HEK293 (cell line): ENCODE data around the gene FAM124B.

Source experiments
- CTCF ChIA-PET: fragments of 350-600 bp; formaldehyde crosslinking; extraction: SDS; loops from one replicate; lab custom pipeline; 2021; ENCODE audit warnings: antibody characterized with exemption; lab: Yijun Ruan, JAX
- POLR2A ChIA-PET: fragments of 300-600 bp; formaldehyde crosslinking; extraction: SDS; loops from one replicate; lab custom pipeline; 2020; ENCODE audit warnings: antibody characterized with exemption, inconsistent platforms; lab: Yijun Ruan, JAX
- H3K27ac ChIP-seq: fragments of 200-500 bp; sonication (Bioruptor generic); 2 replicates; pipeline ENCODE4 v1.5.1; 2014; ENCODE audit warnings: low read depth, low read length, control low read depth, inconsistent platforms; ENCODE audit errors: extremely low read depth
- H3K36me3 ChIP-seq, 2 experiments: fragments of 200-500 bp in 1 of 2; sonication (Bioruptor generic) in 1 of 2; 1 replicate in 1 of 2; 2 replicates in 1 of 2; pipeline ENCODE4 v1.5.1; 2014 to 2017; ENCODE audit warnings: inconsistent platforms in 2 of 2, low read length in 2 of 2; ENCODE audit not compliant: control insufficient read depth in 2 of 2, insufficient read depth in 1 of 2
- H3K4me1 ChIP-seq: fragments of 200-500 bp; sonication (Bioruptor generic); 2 replicates; pipeline ENCODE4 v1.5.1; 2014; ENCODE audit warnings: mild to moderate bottlenecking, low read length, inconsistent platforms; ENCODE audit not compliant: control insufficient read depth, insufficient read depth
- H3K4me3 ChIP-seq: 2 replicates; pipeline ENCODE4 v1.5.1; 2011; ENCODE audit warnings: low read depth, mild to moderate bottlenecking, control low read depth, low read length, moderate library complexity
- H3K9me3 ChIP-seq: fragments of 200-500 bp; sonication (Bioruptor generic); 2 replicates; pipeline ENCODE4 v1.5.1; 2014; ENCODE audit warnings: low read depth, low read length, inconsistent platforms; ENCODE audit not compliant: control insufficient read depth, insufficient read depth
- HOXC10 ChIP-seq: sonication (generic); formaldehyde crosslinking; IDR thresholded peaks from 2 replicates; pipeline ENCODE4 v1.8.1; 2023; ENCODE audit warnings: mild to moderate bottlenecking, missing genetic modification reagents
- KLF7 ChIP-seq: fragments of 450-650 bp; formaldehyde crosslinking; IDR thresholded peaks from 2 replicates; pipeline ENCODE4 v1.5.1; 2016; ENCODE audit warnings: missing biosample characterization, missing genetic modification characterization, borderline replicate concordance
- OSR2 ChIP-seq: fragments of 450-650 bp; formaldehyde crosslinking; IDR thresholded peaks from 2 replicates; pipeline ENCODE4 v1.5.1; 2016; ENCODE audit warnings: missing biosample characterization, missing genetic modification characterization
- REPIN1 ChIP-seq: fragments of 450-650 bp; formaldehyde crosslinking; IDR thresholded peaks from 2 replicates; pipeline ENCODE4 v1.5.1; 2017; ENCODE audit warnings: missing biosample characterization, missing genetic modification characterization, low read depth
- SCRT2 ChIP-seq: fragments of 450-650 bp; formaldehyde crosslinking; IDR thresholded peaks from 2 replicates; pipeline ENCODE4 v1.5.1; 2016; ENCODE audit warnings: missing biosample characterization, missing genetic modification characterization
- SETDB1 ChIP-seq: IDR thresholded peaks from one replicate; pipeline ENCODE4 v1.6.1; 2017; ENCODE audit warnings: mild to moderate bottlenecking, low read length, moderate library complexity, mixed read lengths; ENCODE audit not compliant: insufficient read length
- SP2 ChIP-seq: fragments of 450-650 bp; formaldehyde crosslinking; IDR thresholded peaks from 2 replicates; pipeline ENCODE4 v1.5.1; 2016; ENCODE audit warnings: missing biosample characterization, missing genetic modification characterization
- ZFP37 ChIP-seq: fragments of 450-650 bp; formaldehyde crosslinking; IDR thresholded peaks from 2 replicates; pipeline ENCODE4 v1.5.1; 2016; ENCODE audit warnings: missing biosample characterization, missing genetic modification characterization
- ZNF214 ChIP-seq: fragments of 450-650 bp; formaldehyde crosslinking; IDR thresholded peaks from 2 replicates; pipeline ENCODE4 v1.5.1; 2017; ENCODE audit warnings: missing biosample characterization, mild to moderate bottlenecking, missing genetic modification characterization, borderline replicate concordance
- ZNF324 ChIP-seq: fragments of 450-650 bp; formaldehyde crosslinking; IDR thresholded peaks from 2 replicates; pipeline ENCODE4 v1.5.1; 2016; ENCODE audit warnings: missing biosample characterization, missing genetic modification characterization
- ZNF335 ChIP-seq: fragments of 450-650 bp; formaldehyde crosslinking; conservative IDR thresholded peaks from 2 replicates; pipeline ENCODE4 v1.5.1; 2016; ENCODE audit warnings: missing biosample characterization, missing genetic modification characterization
- ZNF354C ChIP-seq: fragments of 450-650 bp; formaldehyde crosslinking; IDR thresholded peaks from 2 replicates; pipeline ENCODE4 v1.5.1; 2016; ENCODE audit warnings: missing biosample characterization, missing genetic modification characterization, low read depth, borderline replicate concordance
- ZNF426 ChIP-seq: fragments of 450-650 bp; formaldehyde crosslinking; IDR thresholded peaks from 2 replicates; pipeline ENCODE4 v1.5.1; 2017; ENCODE audit warnings: missing biosample characterization, missing genetic modification characterization, mild to moderate bottlenecking, inconsistent platforms, moderate library complexity
- ZNF529 ChIP-seq: fragments of 450-650 bp; formaldehyde crosslinking; IDR thresholded peaks from 2 replicates; pipeline ENCODE4 v1.5.1; 2017; ENCODE audit warnings: missing genetic modification characterization, missing biosample characterization; ENCODE audit not compliant: insufficient replicate concordance
- ZNF530 ChIP-seq: fragments of 450-650 bp; formaldehyde crosslinking; IDR thresholded peaks from 2 replicates; pipeline ENCODE4 v1.5.1; 2016; ENCODE audit warnings: low read depth, missing biosample characterization, missing genetic modification characterization
- ZNF558 ChIP-seq: fragments of 450-650 bp; formaldehyde crosslinking; IDR thresholded peaks from 2 replicates; pipeline ENCODE4 v1.5.1; 2016; ENCODE audit warnings: missing biosample characterization, missing genetic modification characterization
- ZNF585B ChIP-seq: fragments of 450-650 bp; formaldehyde crosslinking; IDR thresholded peaks from 2 replicates; pipeline ENCODE4 v1.5.1; 2016; ENCODE audit warnings: missing biosample characterization, missing genetic modification characterization
- ZNF654 ChIP-seq: fragments of 450-650 bp; formaldehyde crosslinking; IDR thresholded peaks from 2 replicates; pipeline ENCODE4 v1.5.1; 2016; ENCODE audit warnings: low read depth, missing biosample characterization, missing genetic modification characterization
- ZXDB ChIP-seq: fragments of 450-650 bp; formaldehyde crosslinking; IDR thresholded peaks from 2 replicates; pipeline ENCODE4 v1.5.1; 2016; ENCODE audit warnings: missing biosample characterization, missing genetic modification characterization
- TF ChIP-seq, protein P1 (sequence below): fragments of 450-650 bp; formaldehyde crosslinking; IDR thresholded peaks from 2 replicates; pipeline ENCODE4 v1.5.1; 2016; ENCODE audit warnings: missing biosample characterization, missing genetic modification characterization
- TF ChIP-seq, protein P2 (sequence below): fragments of 450-650 bp; formaldehyde crosslinking; IDR thresholded peaks from 2 replicates; pipeline ENCODE4 v1.5.1; 2016; ENCODE audit warnings: missing biosample characterization, missing genetic modification characterization
- TF ChIP-seq, protein P3 (sequence below): fragments of 450-650 bp; formaldehyde crosslinking; IDR thresholded peaks from 2 replicates; pipeline ENCODE4 v1.5.0; 2017; ENCODE audit warnings: missing biosample characterization, missing genetic modification characterization, borderline replicate concordance
- TF ChIP-seq, protein P4 (sequence below): fragments of 450-650 bp; formaldehyde crosslinking; IDR thresholded peaks from 2 replicates; pipeline ENCODE4 v1.5.1; 2016; ENCODE audit warnings: missing biosample characterization, missing genetic modification characterization
- TF ChIP-seq, protein P5 (sequence below): fragments of 450-650 bp; formaldehyde crosslinking; IDR thresholded peaks from 2 replicates; pipeline ENCODE4 v1.5.1; 2016; ENCODE audit warnings: missing biosample characterization, missing genetic modification characterization

FAM124B gene

DNA sequence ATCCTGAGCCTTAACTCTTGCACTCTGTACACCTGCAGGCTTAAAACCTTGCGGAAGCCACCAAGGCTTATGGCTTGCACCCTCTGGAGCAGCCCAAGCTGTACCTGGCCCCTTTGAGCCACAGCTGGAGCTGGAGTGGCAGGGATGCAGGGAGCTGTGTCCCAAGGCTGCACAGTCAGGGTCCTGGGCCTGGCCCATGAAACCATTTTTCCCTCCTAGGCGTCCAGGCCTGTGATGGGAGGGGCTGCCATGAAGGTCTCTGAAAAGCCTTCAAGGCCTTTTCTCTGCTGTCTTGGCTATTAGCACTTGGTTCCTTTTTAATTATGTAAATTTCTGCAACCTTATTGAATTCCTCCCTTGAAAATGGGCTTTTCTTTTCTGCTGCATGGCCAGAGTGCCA, 56.4 kb downstream of the FAM124B start:
- no peak overlapping the region for H3K4me3 ChIP-seq
- no peaks in the 10 kb centered on the region for H3K4me1 ChIP-seq
- ChIA-PET POLR2A (no interaction called here), CTCF (interaction anchor here (0.7 kb wide), 1 partner anchor 1243 kb away, joined by 3 read pairs; no protein-coding TSS in a partner anchor)
- TF ChIP-seq KLF7 (tag by site-specific recombination) (no peak), ZNF585B (tag by site-specific recombination) (peak; percentile 83), SETDB1 (peak; percentile 39)
- TF ChIP-seq, protein P1, sequence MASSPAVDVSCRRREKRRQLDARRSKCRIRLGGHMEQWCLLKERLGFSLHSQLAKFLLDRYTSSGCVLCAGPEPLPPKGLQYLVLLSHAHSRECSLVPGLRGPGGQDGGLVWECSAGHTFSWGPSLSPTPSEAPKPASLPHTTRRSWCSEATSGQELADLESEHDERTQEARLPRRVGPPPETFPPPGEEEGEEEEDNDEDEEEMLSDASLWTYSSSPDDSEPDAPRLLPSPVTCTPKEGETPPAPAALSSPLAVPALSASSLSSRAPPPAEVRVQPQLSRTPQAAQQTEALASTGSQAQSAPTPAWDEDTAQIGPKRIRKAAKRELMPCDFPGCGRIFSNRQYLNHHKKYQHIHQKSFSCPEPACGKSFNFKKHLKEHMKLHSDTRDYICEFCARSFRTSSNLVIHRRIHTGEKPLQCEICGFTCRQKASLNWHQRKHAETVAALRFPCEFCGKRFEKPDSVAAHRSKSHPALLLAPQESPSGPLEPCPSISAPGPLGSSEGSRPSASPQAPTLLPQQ: no peak
- TF ChIP-seq, protein P2, sequence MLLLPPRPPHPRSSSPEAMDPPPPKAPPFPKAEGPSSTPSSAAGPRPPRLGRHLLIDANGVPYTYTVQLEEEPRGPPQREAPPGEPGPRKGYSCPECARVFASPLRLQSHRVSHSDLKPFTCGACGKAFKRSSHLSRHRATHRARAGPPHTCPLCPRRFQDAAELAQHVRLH: no peak
- no peaks in the 10 kb centered on the region for H3K9me3 ChIP-seq
- H3K36me3 ChIP-seq: no peaks in the 10 kb centered on the region
- H3K27ac ChIP-seq: no peak overlapping the region

DNA sequence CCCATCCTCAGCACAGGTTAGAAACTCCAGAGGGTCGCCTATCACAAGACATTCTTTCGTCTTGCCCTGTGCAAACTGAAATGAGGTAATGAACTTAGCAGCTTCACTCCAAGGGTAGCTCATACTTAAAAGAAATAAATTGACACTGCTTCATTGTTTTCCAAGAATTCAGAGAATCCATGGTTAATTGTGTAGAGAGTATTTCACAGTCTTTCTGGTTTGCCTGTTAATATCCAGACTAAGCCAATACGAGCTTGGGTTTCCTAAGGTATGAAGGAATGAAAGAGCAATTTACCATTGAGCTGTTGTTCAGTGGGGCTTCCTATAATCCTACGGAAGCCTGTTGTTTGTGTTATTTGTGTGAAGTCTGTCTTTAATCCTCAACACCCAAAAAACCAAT, 58.7 kb downstream of the FAM124B start:
- ChIA-PET CTCF (interaction anchor here (1.1 to 1.5 kb wide), 3 partner anchors 26 to 349 kb away, joined by 3 to 7 read pairs (median 6); no protein-coding TSS in a partner anchor), POLR2A (no interaction called here)
- TF ChIP-seq REPIN1 (no peak), ZFP37 (tag by site-specific recombination) (no peak), ZNF214 (no peak), ZNF354C (tag by site-specific recombination) (no peak), ZXDB (tag by site-specific recombination) (no peak), ZNF530 (no peak), ZNF529 (no peak), ZNF558 (tag by site-specific recombination) (no peak)
- TF ChIP-seq, protein P3, sequence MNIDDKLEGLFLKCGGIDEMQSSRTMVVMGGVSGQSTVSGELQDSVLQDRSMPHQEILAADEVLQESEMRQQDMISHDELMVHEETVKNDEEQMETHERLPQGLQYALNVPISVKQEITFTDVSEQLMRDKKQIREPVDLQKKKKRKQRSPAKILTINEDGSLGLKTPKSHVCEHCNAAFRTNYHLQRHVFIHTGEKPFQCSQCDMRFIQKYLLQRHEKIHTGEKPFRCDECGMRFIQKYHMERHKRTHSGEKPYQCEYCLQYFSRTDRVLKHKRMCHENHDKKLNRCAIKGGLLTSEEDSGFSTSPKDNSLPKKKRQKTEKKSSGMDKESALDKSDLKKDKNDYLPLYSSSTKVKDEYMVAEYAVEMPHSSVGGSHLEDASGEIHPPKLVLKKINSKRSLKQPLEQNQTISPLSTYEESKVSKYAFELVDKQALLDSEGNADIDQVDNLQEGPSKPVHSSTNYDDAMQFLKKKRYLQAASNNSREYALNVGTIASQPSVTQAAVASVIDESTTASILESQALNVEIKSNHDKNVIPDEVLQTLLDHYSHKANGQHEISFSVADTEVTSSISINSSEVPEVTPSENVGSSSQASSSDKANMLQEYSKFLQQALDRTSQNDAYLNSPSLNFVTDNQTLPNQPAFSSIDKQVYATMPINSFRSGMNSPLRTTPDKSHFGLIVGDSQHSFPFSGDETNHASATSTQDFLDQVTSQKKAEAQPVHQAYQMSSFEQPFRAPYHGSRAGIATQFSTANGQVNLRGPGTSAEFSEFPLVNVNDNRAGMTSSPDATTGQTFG (tag by site-specific recombination): no peak
- TF ChIP-seq, protein P4, sequence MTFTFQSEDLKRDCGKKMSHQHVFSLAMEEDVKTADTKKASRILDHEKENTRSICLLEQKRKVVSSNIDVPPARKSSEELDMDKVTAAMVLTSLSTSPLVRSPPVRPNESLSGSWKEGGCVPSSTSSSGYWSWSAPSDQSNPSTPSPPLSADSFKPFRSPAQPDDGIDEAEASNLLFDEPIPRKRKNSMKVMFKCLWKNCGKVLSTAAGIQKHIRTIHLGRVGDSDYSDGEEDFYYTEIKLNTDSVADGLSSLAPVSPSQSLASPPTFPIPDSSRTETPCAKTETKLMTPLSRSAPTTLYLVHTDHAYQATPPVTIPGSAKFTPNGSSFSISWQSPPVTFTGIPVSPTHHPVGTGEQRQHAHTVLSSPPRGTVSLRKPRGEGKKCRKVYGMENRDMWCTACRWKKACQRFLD (tag by site-specific recombination): no peak
- no peak overlapping the region for H3K4me3 ChIP-seq
- H3K27ac ChIP-seq: no peak overlapping the region
- no peaks in the 10 kb centered on the region for H3K36me3 ChIP-seq
- no peaks in the 10 kb centered on the region for H3K9me3 ChIP-seq
- no peaks in the 10 kb centered on the region for H3K4me1 ChIP-seq

DNA sequence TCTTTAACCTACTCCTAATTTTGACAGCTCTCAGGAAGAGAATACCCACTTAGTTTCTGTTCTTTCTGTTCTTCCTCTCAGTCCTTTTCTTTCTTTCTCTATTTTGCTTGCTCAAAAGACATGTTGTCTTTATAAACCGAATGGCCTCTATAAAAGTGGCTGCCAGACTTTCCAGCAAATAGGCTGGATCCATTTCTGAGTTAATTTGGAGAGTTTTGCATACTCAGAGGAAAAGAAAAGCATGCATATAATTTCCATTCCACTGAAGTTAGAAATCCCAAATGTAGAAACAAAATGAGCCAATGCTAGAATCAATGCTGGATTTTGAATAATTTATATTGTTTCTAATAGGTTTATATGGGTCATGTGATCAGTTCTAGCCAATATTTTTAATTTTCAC, 65.9 kb downstream of the FAM124B start:
- ChIA-PET CTCF (interaction anchor here (0.6 kb wide), 1 partner anchor 607 kb away, joined by 3 read pairs; no protein-coding TSS in a partner anchor), POLR2A (no interaction called here)
- no peaks in the 10 kb centered on the region for H3K36me3 ChIP-seq
- H3K27ac ChIP-seq: no peak overlapping the region
- H3K9me3 ChIP-seq: no peaks in the 10 kb centered on the region
- no peaks in the 10 kb centered on the region for H3K4me1 ChIP-seq
- no peak overlapping the region for H3K4me3 ChIP-seq
- TF ChIP-seq, protein P5, sequence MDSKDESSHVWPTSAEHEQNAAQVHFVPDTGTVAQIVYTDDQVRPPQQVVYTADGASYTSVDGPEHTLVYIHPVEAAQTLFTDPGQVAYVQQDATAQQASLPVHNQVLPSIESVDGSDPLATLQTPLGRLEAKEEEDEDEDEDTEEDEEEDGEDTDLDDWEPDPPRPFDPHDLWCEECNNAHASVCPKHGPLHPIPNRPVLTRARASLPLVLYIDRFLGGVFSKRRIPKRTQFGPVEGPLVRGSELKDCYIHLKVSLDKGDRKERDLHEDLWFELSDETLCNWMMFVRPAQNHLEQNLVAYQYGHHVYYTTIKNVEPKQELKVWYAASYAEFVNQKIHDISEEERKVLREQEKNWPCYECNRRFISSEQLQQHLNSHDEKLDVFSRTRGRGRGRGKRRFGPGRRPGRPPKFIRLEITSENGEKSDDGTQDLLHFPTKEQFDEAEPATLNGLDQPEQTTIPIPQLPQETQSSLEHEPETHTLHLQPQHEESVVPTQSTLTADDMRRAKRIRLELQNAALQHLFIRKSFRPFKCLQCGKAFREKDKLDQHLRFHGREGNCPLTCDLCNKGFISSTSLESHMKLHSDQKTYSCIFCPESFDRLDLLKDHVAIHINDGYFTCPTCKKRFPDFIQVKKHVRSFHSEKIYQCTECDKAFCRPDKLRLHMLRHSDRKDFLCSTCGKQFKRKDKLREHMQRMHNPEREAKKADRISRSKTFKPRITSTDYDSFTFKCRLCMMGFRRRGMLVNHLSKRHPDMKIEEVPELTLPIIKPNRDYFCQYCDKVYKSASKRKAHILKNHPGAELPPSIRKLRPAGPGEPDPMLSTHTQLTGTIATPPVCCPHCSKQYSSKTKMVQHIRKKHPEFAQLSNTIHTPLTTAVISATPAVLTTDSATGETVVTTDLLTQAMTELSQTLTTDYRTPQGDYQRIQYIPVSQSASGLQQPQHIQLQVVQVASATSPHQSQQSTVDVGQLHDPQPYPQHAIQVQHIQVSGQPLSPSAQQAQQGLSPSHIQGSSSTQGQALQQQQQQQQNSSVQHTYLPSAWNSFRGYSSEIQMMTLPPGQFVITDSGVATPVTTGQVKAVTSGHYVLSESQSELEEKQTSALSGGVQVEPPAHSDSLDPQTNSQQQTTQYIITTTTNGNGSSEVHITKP (tag by site-specific recombination): no peak
- TF ChIP-seq ZNF654 (tag by site-specific recombination) (no peak), SP2 (no peak), ZNF214 (no peak), ZNF335 (no peak), ZNF530 (no peak), HOXC10 (CRISPR knock-in tag) (no peak), SCRT2 (tag by site-specific recombination) (no peak), OSR2 (tag by site-specific recombination) (no peak), ZNF324 (tag by site-specific recombination) (no peak), ZNF426 (tag by site-specific recombination) (no peak)
